ENCODE results near the gene TP63.

GRCh38 chr3:189659571-189659970, 28.4 kb downstream of the TP63 start:
- TF ChIP-seq CTCF (IDR thresholded peaks at IDR 0.05; ENCODE audit: extremely low read depth in 1 of 2, insufficient read depth in 1 of 2, low read depth in 1 of 2, low read length in 2 of 2) (no peak), POLR2A (IDR thresholded peaks at IDR 0.05; ENCODE audit: low read depth, low read length) (no peak)

Measured in endothelial cell of umbilical vein (primary cell).